Astrocyte (in vitro differentiated cells and primary cell): ENCODE measurements around the gene MDH1. TPM values are rescaled to one million over a fixed set of nuclear protein-coding genes. Genes with fewer than 3 reads are reported as not detected.
"Not testable (repeated sequence)": the region's sequence is repeated elsewhere in the genome, so short reads cannot be mapped to it uniquely, and the experiment has no call there.

Experiments
- DNase-seq: peaks from one replicate; pipeline ENCODE4 v3.0.0-alpha.2; 2010; ENCODE audit warnings: low read depth
- FAIRE-seq: peaks from 2 replicates; lab custom pipeline; 2011; peaks lifted over from hg19 to GRCh38; lab: Jason Lieb, UNC
- H2AFZ ChIP-seq: 2 replicates; pipeline ENCODE4 v1.6.0; 2012; ENCODE audit warnings: low read depth, low read length, inconsistent platforms
- H3K27ac ChIP-seq: 2 replicates; pipeline ENCODE4 v1.5.1; 2011; ENCODE audit warnings: low read depth, low read length, inconsistent platforms
- H3K27me3 ChIP-seq: 2 replicates; pipeline ENCODE4 v1.6.0; 2011; ENCODE audit warnings: low read length, inconsistent platforms; ENCODE audit not compliant: insufficient read depth
- H3K36me3 ChIP-seq: 2 replicates; pipeline ENCODE4 v1.5.1; 2011; ENCODE audit warnings: low read length, inconsistent platforms; ENCODE audit not compliant: insufficient read depth
- H3K4me1 ChIP-seq: 2 replicates; pipeline ENCODE4 v1.5.1; 2011; ENCODE audit warnings: low read length, inconsistent platforms; ENCODE audit not compliant: insufficient read depth
- H3K4me2 ChIP-seq: 2 replicates; pipeline ENCODE4 v1.6.0; 2012; ENCODE audit warnings: low read length, inconsistent platforms
- H3K4me3 ChIP-seq: 2 replicates; pipeline ENCODE4 v1.5.1; 2011; ENCODE audit warnings: low read depth, mild to moderate bottlenecking, low read length, inconsistent platforms; ENCODE audit not compliant: insufficient read depth
- H3K79me2 ChIP-seq: 2 replicates; pipeline ENCODE4 v1.6.0; 2012; ENCODE audit warnings: mild to moderate bottlenecking, low read length, inconsistent platforms; ENCODE audit not compliant: insufficient read depth
- H3K9ac ChIP-seq: 2 replicates; pipeline ENCODE4 v1.6.0; 2012; ENCODE audit warnings: mild to moderate bottlenecking, low read length, inconsistent platforms
- H3K9me3 ChIP-seq: 2 replicates; pipeline ENCODE4 v1.5.1; 2012; ENCODE audit warnings: low read depth, mild to moderate bottlenecking, low read length, inconsistent platforms; ENCODE audit not compliant: insufficient read depth
- H4K20me1 ChIP-seq: 2 replicates; pipeline ENCODE4 v1.6.0; 2012; ENCODE audit warnings: low read length, inconsistent platforms; ENCODE audit not compliant: insufficient read depth
- H3K27ac Mint-ChIP-seq: one replicate; pipeline ENCODE4 v1.8.0; 2021; ENCODE audit warnings: mild to moderate bottlenecking, mixed read lengths; ENCODE audit not compliant: unreplicated experiment
- H3K27me3 Mint-ChIP-seq: one replicate; pipeline ENCODE4 v1.8.0; 2021; ENCODE audit warnings: low read depth, mixed read lengths; ENCODE audit not compliant: unreplicated experiment
- H3K36me3 Mint-ChIP-seq: one replicate; pipeline ENCODE4 v1.8.0; 2021; ENCODE audit warnings: low read depth, mixed read lengths; ENCODE audit not compliant: unreplicated experiment
- H3K4me1 Mint-ChIP-seq: one replicate; pipeline ENCODE4 v1.8.0; 2021; ENCODE audit warnings: low read depth, mixed read lengths; ENCODE audit not compliant: unreplicated experiment
- H3K4me3 Mint-ChIP-seq: one replicate; pipeline ENCODE4 v1.8.0; 2021; ENCODE audit warnings: mild to moderate bottlenecking, moderate library complexity, mixed read lengths; ENCODE audit not compliant: unreplicated experiment
- H3K9me3 Mint-ChIP-seq: one replicate; pipeline ENCODE4 v1.8.0; 2021; ENCODE audit warnings: mild to moderate bottlenecking, mixed read lengths; ENCODE audit not compliant: unreplicated experiment
- CTCF ChIP-seq: IDR thresholded peaks from 2 replicates; pipeline ENCODE4 v1.5.1; 2011; ENCODE audit warnings: low read depth, mild to moderate bottlenecking, inconsistent platforms, low read length, moderate library complexity; ENCODE audit not compliant: insufficient read depth
- EZH2 ChIP-seq: IDR thresholded peaks from 2 replicates; pipeline ENCODE4 v1.6.1; 2012; ENCODE audit warnings: mild to moderate bottlenecking, low read length, inconsistent platforms; ENCODE audit not compliant: insufficient read depth
- total RNA-seq: library from RNA; stranded (reverse); gene quantifications from 2 replicates; pipeline ENCODE4 v1.2.1, GENCODE V29; 2021

Gene MDH1
- total RNA-seq, 1 donor from 2014 or later: 175 TPM

GRCh38 chr2:63622751-63623150 is 34.0 kb downstream of the MDH1 start:
- no peak for FAIRE-seq
- Mint-ChIP-seq H3K9me3 (peaks cover 6% of the 10 kb centered on the region), H3K27me3 (no peaks in the 10 kb centered on the region), H3K4me1 (no peaks in the 10 kb centered on the region), H3K27ac (no peak overlapping the region), H3K36me3 (peaks cover 14% of the 10 kb centered on the region), H3K4me3 (no peak overlapping the region)
- Histone ChIP-seq H3K27me3 (no peaks in the 10 kb centered on the region), H4K20me1 (no peaks in the 10 kb centered on the region), H3K27ac (no peak overlapping the region), H3K9me3 (no peaks in the 10 kb centered on the region), H3K4me2 (no peak overlapping the region), H3K79me2 (no peaks in the 10 kb centered on the region), H3K4me3 (no peak overlapping the region), H2AFZ (no peak overlapping the region), H3K9ac (no peak overlapping the region), H3K36me3 (no peaks in the 10 kb centered on the region), H3K4me1 (no peaks in the 10 kb centered on the region)
- no peak for DNase-seq
- TF ChIP-seq EZH2 (no peak), CTCF (no peak)

DNA sequence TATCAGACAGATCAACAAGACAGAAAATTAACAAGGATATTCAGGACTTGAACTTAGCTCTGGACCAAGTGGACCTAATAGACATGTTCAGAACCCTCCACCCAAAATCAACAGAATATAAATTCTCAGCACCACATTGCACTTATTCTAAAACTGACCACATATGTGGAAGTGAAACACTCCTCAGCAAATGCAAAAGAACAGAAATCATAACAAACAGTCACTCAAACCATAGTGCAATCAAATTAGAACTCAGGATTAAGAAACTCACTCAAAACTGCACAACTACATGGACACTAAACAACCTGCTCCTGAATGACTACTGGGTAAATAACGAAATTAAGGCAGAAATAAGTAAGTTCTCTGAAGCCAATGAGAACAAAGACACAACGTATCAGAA is 35.0 kb downstream of the MDH1 start:
- H3K4me1 ChIP-seq, H4K20me1 ChIP-seq, H3K9me3 ChIP-seq, H3K27me3 Mint-ChIP-seq, H3K27ac Mint-ChIP-seq, FAIRE-seq, H3K36me3 ChIP-seq, H3K9me3 Mint-ChIP-seq, H3K4me3 ChIP-seq, H3K4me2 ChIP-seq, H3K27me3 ChIP-seq, DNase-seq, H3K4me3 Mint-ChIP-seq, H3K9ac ChIP-seq, H3K4me1 Mint-ChIP-seq, H3K27ac ChIP-seq, H2AFZ ChIP-seq, H3K79me2 ChIP-seq: not testable (repeated sequence)
- H3K36me3 Mint-ChIP-seq: peaks cover 14% of the 10 kb centered on the region

GRCh38 chr2:63627866-63628265 is 39.1 kb downstream of the MDH1 start:
- no peak overlapping the region for H3K9ac ChIP-seq
- Mint-ChIP-seq H3K9me3 (peaks cover 12% of the 10 kb centered on the region), H3K36me3 (peaks cover 11% of the 10 kb centered on the region)

More at GRCh38 chr2:63627866-63628265, 39.1 kb downstream of the MDH1 start:
- no peak overlapping the region for H3K27ac Mint-ChIP-seq
- H3K27me3 Mint-ChIP-seq: no peaks in the 10 kb centered on the region
- Histone ChIP-seq H3K27me3 (no peaks in the 10 kb centered on the region), H4K20me1 (no peaks in the 10 kb centered on the region), H3K4me3 (no peak overlapping the region), H3K79me2 (no peaks in the 10 kb centered on the region), H3K27ac (no peak overlapping the region), H3K4me2 (no peak overlapping the region), H3K4me1 (no peaks in the 10 kb centered on the region), H3K36me3 (no peaks in the 10 kb centered on the region), H2AFZ (no peak overlapping the region), H3K9me3 (peaks cover 2% of the 10 kb centered on the region)
- H3K4me3 Mint-ChIP-seq: no peak overlapping the region
- TF ChIP-seq CTCF (no peak), EZH2 (no peak)
- FAIRE-seq: no peak
- DNase-seq: no peak
- no peaks in the 10 kb centered on the region for H3K4me1 Mint-ChIP-seq
